Measurements from ENCODE around the gene ATRNL1.
"Not testable (repeated sequence)": the region's sequence is repeated elsewhere in the genome, so short reads cannot be mapped to it uniquely, and the experiment has no call there.

ATRNL1 gene

DNA sequence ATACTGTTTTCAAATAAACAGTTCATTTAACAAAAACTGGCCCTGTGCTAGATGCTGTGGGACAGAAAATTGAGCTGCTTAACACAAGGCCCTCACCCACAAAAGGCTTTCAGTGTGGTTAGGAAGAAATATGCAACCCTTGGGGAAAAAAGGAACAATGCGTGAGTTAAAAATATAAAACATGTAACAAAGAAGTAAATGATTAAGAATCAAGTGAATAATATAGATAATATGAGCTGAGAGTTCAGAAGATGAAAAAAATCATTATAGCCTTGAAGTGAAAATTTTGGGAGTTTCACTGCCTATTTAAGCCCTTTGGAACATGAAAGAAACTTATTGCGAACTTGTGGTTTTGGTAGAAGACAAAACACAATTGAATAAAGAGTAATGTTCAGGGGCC, 684.5 kb downstream of the ATRNL1 start:
- no peak overlapping the region for H3K27ac ChIP-seq (ENCODE audit: low read length)
- H3K4me3 ChIP-seq (ENCODE audit: low read length), result no peak overlapping the region
- H3K36me3 ChIP-seq (ENCODE audit: control insufficient read depth, low read depth, low read length), result no peaks in the 10 kb centered on the region
- no peaks in the 10 kb centered on the region for H3K27me3 ChIP-seq (ENCODE audit: control insufficient read depth, insufficient read depth, low read length)
- H3K9me3 ChIP-seq (ENCODE audit: control insufficient read depth, low read depth, low read length), result no peaks in the 10 kb centered on the region
- H3K9ac ChIP-seq (ENCODE audit: low read length), result no peak overlapping the region
- H3K4me1 ChIP-seq (ENCODE audit: control insufficient read depth, low read depth, low read length), result no peaks in the 10 kb centered on the region

- no peak overlapping the region for H3K9ac ChIP-seq (ENCODE audit: low read length)
Observed at GRCh38 chr10:115790220-115790619, 697.1 kb downstream of the ATRNL1 start.

GRCh38 chr10:115795964-115796363, 702.8 kb downstream of the ATRNL1 start:
- no peak overlapping the region for H3K4me3 ChIP-seq (ENCODE audit: low read length)
- H3K36me3 ChIP-seq (ENCODE audit: control insufficient read depth, low read depth, low read length), result no peaks in the 10 kb centered on the region
- no peak overlapping the region for H3K9ac ChIP-seq (ENCODE audit: low read length)
- peaks cover 4% of the 10 kb centered on the region for H3K4me1 ChIP-seq (ENCODE audit: control insufficient read depth, low read depth, low read length)
- no peaks in the 10 kb centered on the region for H3K27me3 ChIP-seq (ENCODE audit: control insufficient read depth, insufficient read depth, low read length)
- H3K9me3 ChIP-seq (ENCODE audit: control insufficient read depth, low read depth, low read length), result no peaks in the 10 kb centered on the region
- H3K27ac ChIP-seq (ENCODE audit: low read length), result no peak overlapping the region

More at GRCh38 chr10:115790220-115790619, 697.1 kb downstream of the ATRNL1 start:
- no peaks in the 10 kb centered on the region for H3K9me3 ChIP-seq (ENCODE audit: control insufficient read depth, low read depth, low read length)
- H3K36me3 ChIP-seq (ENCODE audit: control insufficient read depth, low read depth, low read length), result no peaks in the 10 kb centered on the region
- H3K4me1 ChIP-seq (ENCODE audit: control insufficient read depth, low read depth, low read length), result peaks cover 14% of the 10 kb centered on the region
- no peak overlapping the region for H3K27ac ChIP-seq (ENCODE audit: low read length)
- no peaks in the 10 kb centered on the region for H3K27me3 ChIP-seq (ENCODE audit: control insufficient read depth, insufficient read depth, low read length)
- H3K4me3 ChIP-seq (ENCODE audit: low read length), result no peak overlapping the region

- no peak overlapping the region for H3K9ac ChIP-seq (ENCODE audit: low read length)
- peaks cover 17% of the 10 kb centered on the region for H3K4me1 ChIP-seq (ENCODE audit: control insufficient read depth, low read depth, low read length)
- no peaks in the 10 kb centered on the region for H3K36me3 ChIP-seq (ENCODE audit: control insufficient read depth, low read depth, low read length)
- no peak overlapping the region for H3K27ac ChIP-seq (ENCODE audit: low read length)
- no peak overlapping the region for H3K4me3 ChIP-seq (ENCODE audit: low read length)
- H3K9me3 ChIP-seq (ENCODE audit: control insufficient read depth, low read depth, low read length), result no peaks in the 10 kb centered on the region
- H3K27me3 ChIP-seq (ENCODE audit: control insufficient read depth, insufficient read depth, low read length), result no peaks in the 10 kb centered on the region
Observed at GRCh38 chr10:115801457-115801856, 708.3 kb downstream of the ATRNL1 start.

DNA sequence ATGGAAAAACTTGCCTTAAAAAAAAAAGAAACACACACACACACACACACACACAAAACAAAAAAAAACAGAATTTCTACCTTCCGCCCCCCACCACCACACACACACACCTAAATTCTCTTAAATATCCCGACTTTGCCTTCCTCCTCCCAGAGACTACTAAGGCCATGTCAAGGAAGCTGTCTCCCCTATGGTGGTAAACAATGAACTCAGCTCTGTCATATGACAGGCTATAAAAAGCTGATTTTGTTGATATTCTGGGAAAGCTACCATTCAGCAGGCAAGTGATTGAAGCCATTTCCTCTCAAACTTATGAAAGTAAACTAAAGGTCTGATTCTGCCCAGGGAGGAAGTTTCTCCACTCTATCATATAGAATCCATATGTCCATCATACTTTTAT, 708.8 kb downstream of the ATRNL1 start:
- H3K27ac ChIP-seq (ENCODE audit: low read length), result no peak overlapping the region

GRCh38 chr10:115802911-115803310, 709.7 kb downstream of the ATRNL1 start:
- H3K4me3 ChIP-seq (ENCODE audit: low read length), result no peak overlapping the region
- no peaks in the 10 kb centered on the region for H3K36me3 ChIP-seq (ENCODE audit: control insufficient read depth, low read depth, low read length)
- H3K4me1 ChIP-seq (ENCODE audit: control insufficient read depth, low read depth, low read length), result peaks cover 17% of the 10 kb centered on the region
- H3K9ac ChIP-seq (ENCODE audit: low read length), result no peak overlapping the region
- H3K27me3 ChIP-seq (ENCODE audit: control insufficient read depth, insufficient read depth, low read length), result no peaks in the 10 kb centered on the region
- H3K27ac ChIP-seq (ENCODE audit: low read length), result no peak overlapping the region
- H3K9me3 ChIP-seq (ENCODE audit: control insufficient read depth, low read depth, low read length), result no peaks in the 10 kb centered on the region

More for the DNA sequence above, 708.8 kb downstream of the ATRNL1 start:
- Histone ChIP-seq H3K27me3 (ENCODE audit: control insufficient read depth, insufficient read depth, low read length) (no peaks in the 10 kb centered on the region), H3K36me3 (ENCODE audit: control insufficient read depth, low read depth, low read length) (no peaks in the 10 kb centered on the region), H3K9ac (ENCODE audit: low read length) (no peak overlapping the region), H3K4me3 (ENCODE audit: low read length) (no peak overlapping the region), H3K9me3 (ENCODE audit: control insufficient read depth, low read depth, low read length) (no peaks in the 10 kb centered on the region), H3K4me1 (ENCODE audit: control insufficient read depth, low read depth, low read length) (peaks cover 17% of the 10 kb centered on the region)

GRCh38 chr10:115814542-115814941, 721.4 kb downstream of the ATRNL1 start:
- H3K36me3 ChIP-seq (ENCODE audit: control insufficient read depth, low read depth, low read length), result no peaks in the 10 kb centered on the region
- no peak overlapping the region for H3K4me3 ChIP-seq (ENCODE audit: low read length)
- no peak overlapping the region for H3K27ac ChIP-seq (ENCODE audit: low read length)
- no peak overlapping the region for H3K9ac ChIP-seq (ENCODE audit: low read length)
- H3K9me3 ChIP-seq (ENCODE audit: control insufficient read depth, low read depth, low read length), result no peaks in the 10 kb centered on the region
- no peaks in the 10 kb centered on the region for H3K27me3 ChIP-seq (ENCODE audit: control insufficient read depth, insufficient read depth, low read length)
- H3K4me1 ChIP-seq (ENCODE audit: control insufficient read depth, low read depth, low read length), result no peaks in the 10 kb centered on the region

- no peak overlapping the region for H3K4me3 ChIP-seq (ENCODE audit: low read length)
- H3K27me3 ChIP-seq (ENCODE audit: control insufficient read depth, insufficient read depth, low read length), result no peaks in the 10 kb centered on the region
- H3K9me3 ChIP-seq (ENCODE audit: control insufficient read depth, low read depth, low read length), result no peaks in the 10 kb centered on the region
- no peaks in the 10 kb centered on the region for H3K36me3 ChIP-seq (ENCODE audit: control insufficient read depth, low read depth, low read length)
- H3K9ac ChIP-seq (ENCODE audit: low read length), result no peak overlapping the region
- H3K27ac ChIP-seq (ENCODE audit: low read length), result no peak overlapping the region
- H3K4me1 ChIP-seq (ENCODE audit: control insufficient read depth, low read depth, low read length), result no peaks in the 10 kb centered on the region
Observed at GRCh38 chr10:115818012-115818411, 724.8 kb downstream of the ATRNL1 start.

DNA sequence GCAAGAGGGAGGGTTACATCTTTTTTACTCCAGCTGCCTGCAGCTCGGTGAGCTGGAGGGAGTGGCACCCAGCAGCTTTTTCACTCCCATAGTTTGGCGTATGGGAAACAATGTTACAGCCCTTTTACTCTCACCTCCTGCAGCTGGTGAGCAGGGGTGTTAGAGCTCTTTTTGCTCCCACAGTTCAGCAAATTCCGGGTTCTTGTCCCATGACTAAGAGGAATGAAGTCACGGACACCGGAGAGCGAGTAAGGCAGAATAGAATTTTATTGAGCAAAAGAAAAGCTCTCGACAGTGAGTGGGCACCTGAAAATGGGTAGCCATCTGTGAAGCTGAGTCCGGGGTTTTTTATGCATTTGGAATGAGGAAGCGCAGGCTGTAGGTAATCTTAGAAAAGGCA, 733.2 kb downstream of the ATRNL1 start:
- Histone ChIP-seq H3K27me3 (ENCODE audit: control insufficient read depth, insufficient read depth, low read length) (no peaks in the 10 kb centered on the region), H3K9ac (ENCODE audit: low read length) (no peak overlapping the region), H3K9me3 (ENCODE audit: control insufficient read depth, low read depth, low read length) (no peaks in the 10 kb centered on the region), H3K4me3 (ENCODE audit: low read length) (no peak overlapping the region), H3K27ac (ENCODE audit: low read length) (no peak overlapping the region), H3K36me3 (ENCODE audit: control insufficient read depth, low read depth, low read length) (no peaks in the 10 kb centered on the region), H3K4me1 (ENCODE audit: control insufficient read depth, low read depth, low read length) (no peaks in the 10 kb centered on the region)

GRCh38 chr10:115827231-115828009, 734.3 kb downstream of the ATRNL1 start:
- Histone ChIP-seq H3K4me3 (ENCODE audit: low read length) (no peak overlapping the region), H3K9ac (ENCODE audit: low read length) (no peak overlapping the region), H3K27me3 (ENCODE audit: control insufficient read depth, insufficient read depth, low read length) (no peaks in the 10 kb centered on the region), H3K4me1 (ENCODE audit: control insufficient read depth, low read depth, low read length) (no peaks in the 10 kb centered on the region), H3K36me3 (ENCODE audit: control insufficient read depth, low read depth, low read length) (no peaks in the 10 kb centered on the region), H3K27ac (ENCODE audit: low read length) (no peak overlapping the region), H3K9me3 (ENCODE audit: control insufficient read depth, low read depth, low read length) (no peaks in the 10 kb centered on the region)

GRCh38 chr10:115828182-115828581, 735.0 kb downstream of the ATRNL1 start:
- not testable (repeated sequence) for H3K4me3 ChIP-seq (ENCODE audit: low read length)

DNA sequence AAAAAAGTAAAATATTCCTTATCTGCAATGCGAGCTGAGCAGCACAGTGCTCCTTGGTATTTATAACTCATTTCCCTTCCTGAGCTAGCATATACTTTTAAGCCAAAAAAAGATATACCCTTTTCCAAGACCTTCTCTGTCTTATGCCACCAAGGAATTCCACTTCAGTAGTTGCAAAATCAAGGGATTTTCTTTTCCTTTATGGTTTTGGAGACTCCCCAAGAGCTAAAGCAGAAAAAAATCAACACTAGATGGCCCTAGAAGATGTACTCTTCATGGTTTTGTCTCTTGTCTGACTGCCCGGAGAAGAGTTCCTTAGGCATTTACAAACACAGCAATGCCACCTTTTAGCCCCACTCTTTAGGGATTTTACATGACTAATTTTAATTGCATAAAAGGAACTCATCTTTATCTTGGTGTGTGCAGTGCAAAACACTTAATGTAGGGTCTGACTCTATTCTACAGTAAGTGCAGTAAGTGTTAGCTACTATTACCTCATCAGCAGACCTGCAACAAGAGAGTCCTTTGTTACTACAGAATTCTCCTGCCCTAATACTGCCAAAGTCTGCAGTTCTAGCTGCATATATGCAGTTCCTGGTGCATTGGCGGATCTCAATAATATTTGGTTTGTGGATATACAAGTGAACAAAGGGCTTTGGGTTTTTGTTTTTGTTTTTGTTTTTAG, 736.5 kb downstream of the ATRNL1 start:
- Histone ChIP-seq H3K27ac (ENCODE audit: low read length) (no peak overlapping the region), H3K36me3 (ENCODE audit: control insufficient read depth, low read depth, low read length) (no peaks in the 10 kb centered on the region), H3K27me3 (ENCODE audit: control insufficient read depth, insufficient read depth, low read length) (no peaks in the 10 kb centered on the region), H3K9ac (ENCODE audit: low read length) (no peak overlapping the region), H3K9me3 (ENCODE audit: control insufficient read depth, low read depth, low read length) (no peaks in the 10 kb centered on the region), H3K4me1 (ENCODE audit: control insufficient read depth, low read depth, low read length) (no peaks in the 10 kb centered on the region), H3K4me3 (ENCODE audit: low read length) (no peak overlapping the region)

More at GRCh38 chr10:115828182-115828581, 735.0 kb downstream of the ATRNL1 start:
- H3K4me1 ChIP-seq (ENCODE audit: control insufficient read depth, low read depth, low read length); H3K27ac ChIP-seq (ENCODE audit: low read length); H3K27me3 ChIP-seq (ENCODE audit: control insufficient read depth, insufficient read depth, low read length); H3K9ac ChIP-seq (ENCODE audit: low read length); H3K9me3 ChIP-seq (ENCODE audit: control insufficient read depth, low read depth, low read length); H3K36me3 ChIP-seq (ENCODE audit: control insufficient read depth, low read depth, low read length): not testable (repeated sequence)
